Right atrium auricular region (tissue), 2 donors: ENCODE data around the gene ASCC3. TPM values are rescaled to one million over a fixed set of nuclear protein-coding genes. Genes with fewer than 3 reads are reported as not detected.

Experiments
- DNase-seq: peaks from one replicate; pipeline ENCODE4 v3.0.0-alpha.2; 2019; ENCODE audit warnings: low spot score
- H3K27ac ChIP-seq, 2 donors: fragments of 200-600 bp; sonication (generic); 1 replicate in 1 of 2; 2 replicates in 1 of 2; pipeline ENCODE4 v1.5.1; 2016 to 2019
- H3K27me3 ChIP-seq, 2 donors: fragments of 200-600 bp; sonication (generic); one replicate each; pipeline versions ENCODE4 v1.5.1 to v1.6.0; 2017 to 2019
- H3K36me3 ChIP-seq: fragments of 200-600 bp; sonication (generic); one replicate; pipeline ENCODE4 v1.5.1; 2016
- H3K4me1 ChIP-seq, 2 donors: fragments of 200-600 bp; sonication (generic); one replicate each; pipeline versions ENCODE4 v1.5.1 to v1.6.0; 2017 to 2019
- H3K4me3 ChIP-seq, 2 donors: fragments of 200-600 bp; sonication (generic); 1 replicate in 1 of 2; 2 replicates in 1 of 2; pipeline ENCODE4 v1.5.1; 2017 to 2019; ENCODE audit warnings: mild to moderate bottlenecking in 1 of 2, moderate library complexity in 1 of 2
- H3K9me3 ChIP-seq, 2 donors: fragments of 200-600 bp; sonication (generic); one replicate each; pipeline ENCODE4 v1.5.1; 2019
- CTCF ChIP-seq, 2 donors: fragments of 200-600 bp; sonication (generic); IDR thresholded peaks; one replicate each; pipeline ENCODE4 v1.5.1; 2019; ENCODE audit warnings: antibody characterized with exemption in 2 of 2
- total RNA-seq, 2 donors: library from RNA; depleted of rRNA; stranded (reverse); fragments of >200 nt; gene quantifications; one replicate each; pipeline ENCODE4 v1.1.0, GENCODE V29; 2016

The ASCC3 gene
- total RNA-seq, 2 donors from 2014 or later, result 18.7 to 20.0 TPM

GRCh38 chr6:100475554-100476320 lies 405.4 kb downstream of the ASCC3 start:
- no peaks in the 10 kb centered on the region for H3K27me3 ChIP-seq

GRCh38 chr6:100473182-100473581 lies 407.9 kb downstream of the ASCC3 start:
- H3K4me1 ChIP-seq, result no peaks in the 10 kb centered on the region
- H3K9me3 ChIP-seq, result no peaks in the 10 kb centered on the region
- H3K27ac ChIP-seq, result no peak overlapping the region
- TF ChIP-seq CTCF (IDR thresholded peaks at IDR 0.05), result no peak
- peaks cover 11 to 12% of the 10 kb centered on the region in 2 donors for H3K27me3 ChIP-seq
- DNase-seq, result no peak
- H3K4me3 ChIP-seq, result no peak overlapping the region
- no peaks in the 10 kb centered on the region for H3K36me3 ChIP-seq

More at GRCh38 chr6:100475554-100476320, 405.4 kb downstream of the ASCC3 start:
- no peak for TF ChIP-seq CTCF (IDR thresholded peaks at IDR 0.05)
- Histone ChIP-seq H3K4me3 (no peak overlapping the region), H3K9me3 (no peaks in the 10 kb centered on the region), H3K4me1 (no peaks in the 10 kb centered on the region), H3K27ac (no peak overlapping the region), H3K36me3 (no peaks in the 10 kb centered on the region)
- DNase-seq, result no peak

- no peak for TF ChIP-seq CTCF (IDR thresholded peaks at IDR 0.05)
- H3K4me1 ChIP-seq, result peaks cover 0 to under 1% of the 10 kb centered on the region in 2 donors
- H3K4me3 ChIP-seq, result no peak overlapping the region
- H3K36me3 ChIP-seq, result no peaks in the 10 kb centered on the region
- DNase-seq, result no peak
- no peaks in the 10 kb centered on the region for H3K9me3 ChIP-seq
- H3K27ac ChIP-seq, result no peak overlapping the region
- H3K27me3 ChIP-seq, result peaks cover 12 to 16% of the 10 kb centered on the region in 2 donors
Measured at GRCh38 chr6:100472674-100473073, 408.5 kb downstream of the ASCC3 start.

- DNase-seq, result no peak
Measured at GRCh38 chr6:100470422-100471120, 410.6 kb downstream of the ASCC3 start.

More at GRCh38 chr6:100470422-100471120, 410.6 kb downstream of the ASCC3 start:
- H3K27me3 ChIP-seq, result peaks cover 28 to 37% of the 10 kb centered on the region in 2 donors
- H3K27ac ChIP-seq, result no peak overlapping the region
- H3K9me3 ChIP-seq, result no peaks in the 10 kb centered on the region
- H3K36me3 ChIP-seq, result no peaks in the 10 kb centered on the region
- no peak for TF ChIP-seq CTCF (IDR thresholded peaks at IDR 0.05)
- no peak overlapping the region for H3K4me3 ChIP-seq
- H3K4me1 ChIP-seq, result peaks cover 0 to 8% of the 10 kb centered on the region in 2 donors
